Measurements from ENCODE around the gene ZP1. TPM values are rescaled to one million over a fixed set of nuclear protein-coding genes. Genes with fewer than 3 reads are reported as not detected.

ZP1 gene
- total and polyA plus RNA-seq, 8 donors: 0.43 to 8.6 (median 2.4) TPM; not detected in 4

DNA sequence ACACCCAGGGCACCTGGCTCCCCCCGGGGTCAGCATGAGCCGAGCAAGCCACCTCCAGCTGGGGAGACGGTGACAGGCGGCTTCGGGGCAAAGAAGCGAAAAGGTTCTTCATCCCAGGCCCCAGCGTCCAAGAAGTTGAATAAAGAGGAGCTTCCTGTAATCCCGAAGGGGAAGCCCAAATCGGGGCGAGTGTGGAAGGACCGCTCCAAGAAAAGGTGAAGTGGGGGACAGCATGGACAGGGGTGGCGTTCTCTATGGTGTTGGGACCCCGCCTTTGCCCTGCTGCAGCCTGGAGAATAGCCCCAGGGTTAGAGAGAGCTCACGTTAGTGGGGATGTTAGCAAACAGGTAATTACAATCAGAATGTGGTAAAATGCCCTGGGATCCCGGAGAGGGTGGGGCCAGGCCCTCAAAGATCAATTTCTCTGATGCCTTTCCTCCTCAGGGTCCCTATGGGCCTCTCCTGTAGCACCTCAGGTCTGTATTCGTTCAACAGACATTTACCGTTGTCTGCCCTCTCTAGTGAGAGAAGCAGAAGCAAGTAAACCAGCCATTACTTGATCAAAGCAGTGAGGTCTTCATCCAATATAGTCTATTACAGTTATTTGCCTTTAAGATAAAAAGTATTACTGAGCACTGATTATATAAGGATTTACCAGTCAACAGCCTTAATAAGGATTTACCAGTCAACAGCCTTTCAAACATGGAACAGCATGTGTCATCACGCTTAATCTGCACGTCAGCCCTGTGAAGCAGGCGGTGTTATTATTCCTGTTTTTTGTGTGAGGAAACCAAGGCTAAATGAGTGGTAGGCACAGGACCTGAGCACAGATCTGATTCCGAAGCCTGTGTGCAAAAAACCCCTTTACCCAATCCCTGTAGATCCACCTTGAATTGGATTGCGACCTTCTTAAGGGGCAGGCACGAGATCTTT is 24.4 kb upstream of the ZP1 start:
- Histone ChIP-seq H3K4me1 (peaks cover 33 to 52% (median 51%) of the 10 kb centered on the region in 4 donors), H3K9me3 (no peaks in the 10 kb centered on the region), H3K27me3 (no peaks in the 10 kb centered on the region), H3K36me3 (peaks cover 0 to 23% (median 6%) of the 10 kb centered on the region in 4 donors), H3K27ac (peak overlapping the region; percentile 70 to 89 (median 84)), H3K4me3 (peak overlapping the region; percentile 90 to 99 (median 92))
- intact Hi-C loops (cut with DNase I; ENCODE audit: low total_unique reads): no loop called here
- TF ChIP-seq POLR2A (IDR thresholded peaks at IDR 0.05) (no peak), POLR2AphosphoS5 (IDR thresholded peaks at IDR 0.05) (no peak), EP300 (IDR thresholded peaks at IDR 0.05) (no peak)
- TF ChIP-seq, protein P1, sequence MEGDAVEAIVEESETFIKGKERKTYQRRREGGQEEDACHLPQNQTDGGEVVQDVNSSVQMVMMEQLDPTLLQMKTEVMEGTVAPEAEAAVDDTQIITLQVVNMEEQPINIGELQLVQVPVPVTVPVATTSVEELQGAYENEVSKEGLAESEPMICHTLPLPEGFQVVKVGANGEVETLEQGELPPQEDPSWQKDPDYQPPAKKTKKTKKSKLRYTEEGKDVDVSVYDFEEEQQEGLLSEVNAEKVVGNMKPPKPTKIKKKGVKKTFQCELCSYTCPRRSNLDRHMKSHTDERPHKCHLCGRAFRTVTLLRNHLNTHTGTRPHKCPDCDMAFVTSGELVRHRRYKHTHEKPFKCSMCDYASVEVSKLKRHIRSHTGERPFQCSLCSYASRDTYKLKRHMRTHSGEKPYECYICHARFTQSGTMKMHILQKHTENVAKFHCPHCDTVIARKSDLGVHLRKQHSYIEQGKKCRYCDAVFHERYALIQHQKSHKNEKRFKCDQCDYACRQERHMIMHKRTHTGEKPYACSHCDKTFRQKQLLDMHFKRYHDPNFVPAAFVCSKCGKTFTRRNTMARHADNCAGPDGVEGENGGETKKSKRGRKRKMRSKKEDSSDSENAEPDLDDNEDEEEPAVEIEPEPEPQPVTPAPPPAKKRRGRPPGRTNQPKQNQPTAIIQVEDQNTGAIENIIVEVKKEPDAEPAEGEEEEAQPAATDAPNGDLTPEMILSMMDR (IDR thresholded peaks at IDR 0.05): no peak
- no peak for DNase-seq
- WGBS, 5 donors: 9 to 13% (median 12%) methylated on average over 22 to 23 of the region's 23 CpGs

DNA sequence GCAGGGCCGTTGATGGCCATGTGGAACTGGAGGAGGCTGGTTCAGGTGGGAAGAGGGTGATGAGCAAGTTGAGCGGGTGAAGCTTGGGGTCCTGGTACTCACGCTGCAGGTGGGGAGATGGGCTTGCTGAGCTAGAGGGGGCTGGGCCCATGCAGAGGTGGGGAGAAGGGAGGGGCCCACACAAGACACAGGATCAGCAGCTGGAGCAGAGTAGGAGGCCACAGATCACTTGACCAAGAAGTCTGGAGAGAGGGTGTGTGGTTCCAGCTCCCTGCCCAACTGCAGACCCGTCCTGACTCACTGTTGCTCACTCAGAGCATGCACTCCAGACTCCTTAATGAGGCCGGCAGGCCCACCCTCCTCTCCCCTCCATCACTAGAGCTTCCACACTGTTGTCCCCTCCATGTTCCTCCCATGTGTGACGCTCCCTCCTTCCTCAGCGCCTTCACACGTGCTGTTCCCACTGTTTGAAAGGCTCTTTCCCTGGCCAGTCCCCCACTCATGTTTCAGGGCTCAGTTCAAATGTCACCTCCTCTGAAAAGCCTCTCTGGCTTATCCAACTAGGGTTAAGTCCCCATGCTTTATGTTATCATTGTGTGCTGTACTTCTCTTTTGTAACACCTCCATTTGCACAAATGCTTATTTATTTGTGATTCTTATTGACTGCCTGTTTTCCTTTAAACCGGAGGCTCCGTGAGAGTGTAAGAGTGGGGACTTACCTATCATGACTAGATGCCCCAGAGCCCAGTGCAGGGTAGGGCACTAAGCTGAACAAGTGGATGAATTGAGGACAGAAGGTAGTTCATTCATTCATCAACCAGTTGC is 23.1 kb upstream of the ZP1 start:
- Histone ChIP-seq H3K27ac (peak overlapping the region in 3 of 5 donors; percentile 22 to 89 (median 84)), H3K27me3 (no peaks in the 10 kb centered on the region), H3K4me1 (peaks cover 33 to 52% (median 51%) of the 10 kb centered on the region in 4 donors), H3K9me3 (no peaks in the 10 kb centered on the region), H3K4me3 (peak overlapping the region; percentile 90 to 99 (median 92)), H3K36me3 (peaks cover 8 to 36% (median 19%) of the 10 kb centered on the region in 4 donors)
- WGBS, 5 donors: 36 to 57% (median 43%) methylated on average over 9 to 10 of the region's 10 CpGs
- intact Hi-C loops (cut with DNase I; ENCODE audit: low total_unique reads): no loop called here
- TF ChIP-seq POLR2AphosphoS5 (IDR thresholded peaks at IDR 0.05) (no peak), POLR2A (IDR thresholded peaks at IDR 0.05) (no peak), EP300 (IDR thresholded peaks at IDR 0.05) (no peak)
- TF ChIP-seq, protein P1 (IDR thresholded peaks at IDR 0.05): no peak
- no peak for DNase-seq

DNA sequence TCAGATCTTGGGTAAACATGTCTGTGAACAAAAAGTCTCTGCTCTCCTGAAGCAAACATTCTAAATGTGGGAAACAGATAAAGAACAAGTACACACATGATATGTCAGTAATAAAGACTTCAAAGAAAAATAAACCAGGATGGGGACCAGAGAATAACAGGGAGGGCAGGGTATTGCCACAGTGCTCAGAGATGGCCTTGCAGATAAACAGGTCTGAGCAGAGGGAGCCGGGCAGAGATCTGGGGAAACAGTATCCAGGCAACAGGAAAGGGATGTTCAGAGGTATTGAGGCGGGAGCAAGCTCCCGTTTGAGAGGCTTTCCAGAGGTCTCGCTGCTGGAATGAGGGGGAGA is 22.5 kb upstream of the ZP1 start:
- 27 to 43% (median 29%) methylated on average over 4 of the region's 4 CpGs for WGBS, 5 donors
- no peaks in the 10 kb centered on the region for H3K9me3 ChIP-seq
- H3K4me1 ChIP-seq: peaks cover 33 to 52% (median 51%) of the 10 kb centered on the region in 4 donors
- H3K4me3 ChIP-seq: peak overlapping the region in 2 of 4 donors; percentile 90 to 94
- H3K27me3 ChIP-seq: no peaks in the 10 kb centered on the region
- H3K27ac ChIP-seq: peak overlapping the region in 2 of 5 donors; percentile 32 to 89
- intact Hi-C loops (cut with DNase I; ENCODE audit: low total_unique reads): no loop called here
- no peak for TF ChIP-seq POLR2AphosphoS5 (IDR thresholded peaks at IDR 0.05)
- no peak for TF ChIP-seq EP300 (IDR thresholded peaks at IDR 0.05)
- no peak for TF ChIP-seq POLR2A (IDR thresholded peaks at IDR 0.05)
- TF ChIP-seq, protein P1 (IDR thresholded peaks at IDR 0.05): no peak
- DNase-seq: no peak
- peaks cover 14 to 42% (median 25%) of the 10 kb centered on the region in 4 donors for H3K36me3 ChIP-seq

DNA sequence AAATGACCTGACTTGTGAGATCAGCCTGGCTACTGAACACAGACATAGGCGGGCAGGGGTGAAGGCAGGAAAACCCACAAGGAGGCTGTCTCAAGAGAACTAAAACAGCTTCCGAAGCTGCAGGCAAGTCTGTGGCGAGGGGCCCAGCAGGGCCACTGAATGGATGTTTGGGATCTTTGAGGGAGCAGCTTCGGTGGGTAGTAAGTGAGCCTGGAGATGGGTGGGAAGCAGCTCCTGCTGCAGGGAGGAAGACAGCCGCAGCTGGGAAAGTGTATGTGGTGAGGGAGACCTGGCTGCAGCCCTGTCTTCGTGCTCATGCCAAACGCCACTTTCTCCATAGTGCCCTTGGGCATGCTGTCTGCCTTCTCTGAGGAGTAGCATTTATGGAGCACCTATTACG is 22.0 kb upstream of the ZP1 start:
- Histone ChIP-seq H3K9me3 (no peaks in the 10 kb centered on the region), H3K27me3 (no peaks in the 10 kb centered on the region), H3K4me3 (peak overlapping the region in 1 of 4 donors; percentile 19), H3K36me3 (peaks cover 19 to 47% (median 30%) of the 10 kb centered on the region in 4 donors), H3K4me1 (peaks cover 33 to 52% (median 50%) of the 10 kb centered on the region in 4 donors), H3K27ac (peak overlapping the region in 1 of 5 donors; percentile 32)
- 73 to 87% (median 80%) methylated on average over 8 of the region's 8 CpGs for WGBS, 5 donors
- intact Hi-C loops (cut with DNase I; ENCODE audit: low total_unique reads): no loop called here
- TF ChIP-seq, protein P1 (IDR thresholded peaks at IDR 0.05): no peak
- TF ChIP-seq EP300 (IDR thresholded peaks at IDR 0.05) (no peak), POLR2A (IDR thresholded peaks at IDR 0.05) (no peak), POLR2AphosphoS5 (IDR thresholded peaks at IDR 0.05) (no peak)
- no peak for DNase-seq

Measured in stomach (tissue), 9 donors.